Psoas muscle (tissue), 8 donors: ENCODE results near the gene WASF3. TPM values are rescaled to one million over a fixed set of nuclear protein-coding genes. Genes with fewer than 3 reads are reported as not detected.

ENCODE experiments used
- ATAC-seq, 4 donors: fragments of 200-7000 bp; cut with Tn5 transposase; one replicate each; pipeline ENCODE4 v1.9.1; 2020; ENCODE audit warnings: moderate library complexity in 3 of 4, mild to moderate bottlenecking in 2 of 4
- DNase-seq, 2 donors: peaks; one replicate each; pipeline ENCODE4 v3.0.0-alpha.2; 2020
- H3K27ac ChIP-seq: fragments of 200-600 bp; one replicate; pipeline ENCODE4 v1.8.0; 2022
- H3K27me3 ChIP-seq, 3 donors: fragments of 200-600 bp in 1 of 3; one replicate each; pipeline versions ENCODE4 v1.6.1 to v1.8.0; 2013 to 2022; ENCODE audit warnings: low read length in 2 of 3, mild to moderate bottlenecking in 2 of 3, moderate library complexity in 1 of 3; ENCODE audit not compliant: insufficient read depth in 3 of 3
- H3K36me3 ChIP-seq, 2 donors: fragments of 200-600 bp in 1 of 2; one replicate each; pipeline versions ENCODE4 v1.6.1 to v1.8.0; 2013 to 2022; ENCODE audit warnings: low read depth in 1 of 2, mild to moderate bottlenecking in 1 of 2, moderate library complexity in 1 of 2; ENCODE audit not compliant: insufficient read depth in 1 of 2
- H3K4me1 ChIP-seq: fragments of 200-600 bp; one replicate; pipeline ENCODE4 v1.8.0; 2022
- H3K4me3 ChIP-seq: fragments of 200-600 bp; one replicate; pipeline ENCODE4 v1.8.0; 2022; ENCODE audit warnings: mild to moderate bottlenecking
- H3K9me3 ChIP-seq: fragments of 200-600 bp; one replicate; pipeline ENCODE4 v1.8.0; 2022
- CTCF ChIP-seq: fragments of 200-600 bp; IDR thresholded peaks from one replicate; pipeline ENCODE4 v1.8.0; 2022; ENCODE audit warnings: antibody characterized with exemption
- WGBS, 3 donors: extraction: QIAGEN DNeasy Blood & Tissue Kit; methylation state at CpG; one replicate each; pipeline versions ENCODE4 v1.1.6 to v1.1.7; 2013; 5-methylcytosine and 5-hydroxymethylcytosine counted together
- intact Hi-C, 2 donors: fragments of 100-400 bp; cut with DNase I; formaldehyde crosslinking; loops; one replicate each; pipeline versions ENCODE4 v1.11.0 to v1.14.2; 2022
- polyA plus RNA-seq, 3 donors: library from polyadenylated mRNA; stranded (reverse); fragments of 200-250 nt; gene quantifications; one replicate each; pipeline ENCODE4 v1.2.3, GENCODE V29; 2013
- total RNA-seq, 4 donors: library from RNA; stranded (reverse); fragmentation: NEBNext Ultra II Directional in 2 of 4; extraction: Animal tissue kit (Norgen Biotek cat#: 25700) in 2 of 4; gene quantifications; one replicate each; pipeline versions ENCODE4 v1.2.1 to v1.2.4, GENCODE V29; 2021 to 2023
- donor health status: healthy with polysubstance abuse.
- donor health status: DM: no; HTN: no; CAD: no; lungs with moderate emphysema.
- donor health status: Bipolar disorder and iron deficiency.
- donor health status: healthy.
- donor health status: DM: yes; HTN: yes; CAD: no.
- donor health status: DM: no; HTN: no; CAD: no.
- donor health status: DM: no; HTN: no; CAD: no.
- donor health status: DM: yes; HTN: yes; CAD: no.

WASF3 gene
- total and polyA plus RNA-seq, 7 donors, result 2.5 to 9.7 (median 6.8) TPM

GRCh38 chr13:26709461-26709860 is 152.0 kb downstream of the WASF3 start:
- intact Hi-C loops, result loop anchor here (5.0 to 10.0 kb wide), 3 partner anchors 163 to 225 kb away; no protein-coding TSS in a partner anchor
- TF ChIP-seq CTCF, result no peak
- ATAC-seq (no peak), DNase-seq (no peak)
- no peaks in the 10 kb centered on the region for H3K9me3 ChIP-seq
- H3K36me3 ChIP-seq, result no peaks in the 10 kb centered on the region
- peaks cover 0 to 4% (median 0%) of the 10 kb centered on the region in 3 donors for H3K27me3 ChIP-seq
- no peak overlapping the region for H3K4me3 ChIP-seq
- WGBS, 3 donors, result 83 to 85% (median 85%) methylated on average over 7 of the region's 7 CpGs
- no peak overlapping the region for H3K27ac ChIP-seq
- H3K4me1 ChIP-seq, result no peaks in the 10 kb centered on the region

- ATAC-seq (no peak), DNase-seq (no peak)
- H3K27me3 ChIP-seq, result peaks cover 0 to 4% (median 0%) of the 10 kb centered on the region in 3 donors
- no peaks in the 10 kb centered on the region for H3K36me3 ChIP-seq
- no peak for TF ChIP-seq CTCF
- H3K4me3 ChIP-seq, result no peak overlapping the region
- WGBS, 3 donors, result 25 to 33% (median 30%) methylated on average over 13 of the region's 13 CpGs
- H3K27ac ChIP-seq, result no peak overlapping the region
- intact Hi-C loops, result no loop called here
- H3K9me3 ChIP-seq, result no peaks in the 10 kb centered on the region
- H3K4me1 ChIP-seq, result no peaks in the 10 kb centered on the region
These were observed 152.7 kb downstream of the WASF3 start for GRCh38 chr13:26710166-26710565.

GRCh38 chr13:26711211-26711610 is 153.7 kb downstream of the WASF3 start:
- DNase-seq (no peak), ATAC-seq (no peak)
- Histone ChIP-seq H3K36me3 (no peaks in the 10 kb centered on the region), H3K27ac (no peak overlapping the region), H3K9me3 (no peaks in the 10 kb centered on the region), H3K4me1 (no peaks in the 10 kb centered on the region), H3K4me3 (no peak overlapping the region), H3K27me3 (peaks cover 0 to 4% (median 0%) of the 10 kb centered on the region in 3 donors)
- WGBS, 3 donors, result 45 to 55% (median 49%) methylated on average over 4 of the region's 4 CpGs
- intact Hi-C loops, result no loop called here
- no peak for TF ChIP-seq CTCF

GRCh38 chr13:26713341-26713740 is 155.9 kb downstream of the WASF3 start:
- intact Hi-C loops, result no loop called here
- no peaks in the 10 kb centered on the region for H3K36me3 ChIP-seq
- DNase-seq, result no peak
- peaks cover 0 to 4% (median 2%) of the 10 kb centered on the region in 3 donors for H3K27me3 ChIP-seq
- no peaks in the 10 kb centered on the region for H3K4me1 ChIP-seq
- TF ChIP-seq CTCF, result no peak
- H3K27ac ChIP-seq, result no peak overlapping the region
- WGBS, 3 donors, result 83 to 95% (median 94%) methylated on average over 1 of the region's 1 CpG
- H3K4me3 ChIP-seq, result no peak overlapping the region
- H3K9me3 ChIP-seq, result no peaks in the 10 kb centered on the region
- ATAC-seq, result no peak

GRCh38 chr13:26716984-26717383 is 159.5 kb downstream of the WASF3 start:
- WGBS, 3 donors, result 62 to 80% (median 70%) methylated on average over 3 of the region's 3 CpGs
- H3K9me3 ChIP-seq, result no peaks in the 10 kb centered on the region
- no peak overlapping the region for H3K4me3 ChIP-seq
- peaks cover 0 to 4% (median 2%) of the 10 kb centered on the region in 3 donors for H3K27me3 ChIP-seq
- H3K4me1 ChIP-seq, result no peaks in the 10 kb centered on the region
- no peaks in the 10 kb centered on the region for H3K36me3 ChIP-seq
- TF ChIP-seq CTCF, result no peak
- DNase-seq (no peak), ATAC-seq (no peak)
- intact Hi-C loops, result no loop called here
- no peak overlapping the region for H3K27ac ChIP-seq
